ENCODE data around the gene PDZD7.

Gene PDZD7

DNA sequence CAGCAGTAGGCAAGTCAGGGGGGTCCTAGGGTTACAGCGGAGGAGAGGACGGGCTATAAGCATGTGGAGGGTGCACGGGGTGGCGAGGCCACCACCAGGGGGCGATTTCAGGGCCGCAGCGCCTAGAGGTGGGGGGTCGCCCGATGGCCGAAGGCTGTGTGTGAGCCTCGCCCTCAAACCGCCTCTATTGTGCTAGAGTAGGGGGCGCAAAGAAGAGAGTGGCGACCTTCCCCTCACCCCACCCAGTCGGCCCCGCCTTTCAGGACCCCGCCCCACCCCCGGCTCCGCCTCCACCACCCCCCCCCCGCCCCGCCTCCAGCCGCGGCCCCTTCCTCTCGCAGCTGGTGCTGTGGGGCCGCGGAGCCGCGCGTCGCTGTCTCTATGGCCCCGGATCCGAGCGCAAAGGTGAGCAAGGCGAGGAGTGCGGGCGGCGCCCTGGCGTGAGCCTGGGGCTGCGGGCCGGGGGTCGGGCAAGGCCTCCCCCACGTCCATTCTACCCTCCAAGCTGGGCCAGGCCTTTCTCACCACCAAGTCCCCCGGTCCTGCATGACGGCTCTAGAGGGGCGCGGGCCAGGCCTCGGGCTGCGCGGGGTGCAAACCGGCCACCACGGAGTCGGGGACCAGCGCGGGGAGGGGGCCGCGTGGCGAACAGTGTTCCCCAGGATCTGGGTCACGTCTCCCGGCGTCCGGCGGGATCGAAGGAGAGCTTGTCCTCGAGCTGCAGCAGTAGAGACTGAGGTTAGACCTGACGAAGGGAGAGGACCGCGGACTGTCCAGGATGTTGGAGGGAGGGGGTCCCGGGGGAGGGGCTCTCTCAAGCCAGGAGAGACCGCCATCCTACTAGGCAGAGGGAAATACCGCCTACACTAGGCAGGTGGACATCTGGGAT lies 61.5 kb downstream of the PDZD7 start, which contains the start of gene SEMA4G:
TSS of gene SEMA4G (plus strand) at position 318 of the 889 bp plus-strand sequence. CDS start 3,409 bp downstream, outside the sequence.
- Histone ChIP-seq H3K18ac (ENCODE audit: low read length) (no peak within 1 kb of the TSS), H2AK5ac (ENCODE audit: low read length) (no peak within 1 kb of the TSS), H4K8ac (ENCODE audit: low read depth, low read length) (no peak within 1 kb of the TSS), H3K27ac (ENCODE audit: low read depth, low read length) (no peak within 1 kb of the TSS), H3K9ac (ENCODE audit: low read length) (peak within 1 kb of the TSS; percentile 82), H3K23ac (ENCODE audit: low read length) (peak within 1 kb of the TSS; percentile 19), H3K36me3 (ENCODE audit: control insufficient read depth, insufficient read depth, low read length) (no peaks in the 10 kb centered on the region), H2BK15ac (replicated peaks; ENCODE audit: low read depth) (no peak within 1 kb of the TSS), H3K79me1 (ENCODE audit: low read length) (no peaks in the 10 kb centered on the region), H3K4ac (ENCODE audit: low read depth, low read length) (no peak within 1 kb of the TSS), H3K4me3 (ENCODE audit: low read length) (peak within 1 kb of the TSS; percentile 58), H2BK5ac (ENCODE audit: low read length) (no peak within 1 kb of the TSS), H3K79me2 (ENCODE audit: control insufficient read depth, insufficient read depth, low read length) (no peaks in the 10 kb centered on the region), H4K5ac (ENCODE audit: low read length) (no peak within 1 kb of the TSS), H2BK120ac (ENCODE audit: low read depth, low read length) (no peak within 1 kb of the TSS), H3K56ac (ENCODE audit: low read length) (peak within 1 kb of the TSS; percentile 84), H3K4me2 (ENCODE audit: low read length) (peak within 1 kb of the TSS; percentile 74), H3K27me3 (ENCODE audit: insufficient read depth, low read length, poor library complexity) (no peaks in the 10 kb centered on the region), H3K4me1 (ENCODE audit: control insufficient read depth, low read depth, low read length) (peaks cover 9% of the 10 kb centered on the region)
- no CpG with 5 or more reads among the region's 70 CpGs for WGBS (ENCODE audit: extremely low coverage, insufficient coverage, low lambda C conversion rate)
- peak; percentile 68 for DNase-seq

- H3K9ac ChIP-seq (ENCODE audit: low read length): peak overlapping the region; percentile 49
- H3K4me1 ChIP-seq (ENCODE audit: control insufficient read depth, low read depth, low read length): peaks cover 9% of the 10 kb centered on the region
- no peaks in the 10 kb centered on the region for H3K27me3 ChIP-seq (ENCODE audit: insufficient read depth, low read length, poor library complexity)
- no peaks in the 10 kb centered on the region for H3K79me2 ChIP-seq (ENCODE audit: control insufficient read depth, insufficient read depth, low read length)
- H4K8ac ChIP-seq (ENCODE audit: low read depth, low read length): no peak overlapping the region
- H3K18ac ChIP-seq (ENCODE audit: low read length): no peak overlapping the region
- H3K79me1 ChIP-seq (ENCODE audit: low read length): no peaks in the 10 kb centered on the region
- no peak for DNase-seq
- H3K27ac ChIP-seq (ENCODE audit: low read depth, low read length): no peak overlapping the region
- no peak overlapping the region for H4K5ac ChIP-seq (ENCODE audit: low read length)
- H3K56ac ChIP-seq (ENCODE audit: low read length): peak overlapping the region; percentile 78
- WGBS (ENCODE audit: extremely low coverage, insufficient coverage, low lambda C conversion rate): no CpG with 5 or more reads among the region's 9 CpGs
- H3K4me3 ChIP-seq (ENCODE audit: low read length): no peak overlapping the region
- H2BK15ac ChIP-seq (replicated peaks; ENCODE audit: low read depth): no peak overlapping the region
- H3K4me2 ChIP-seq (ENCODE audit: low read length): peak overlapping the region; percentile 52
- H3K36me3 ChIP-seq (ENCODE audit: control insufficient read depth, insufficient read depth, low read length): peaks cover 1% of the 10 kb centered on the region
- no peak overlapping the region for H2AK5ac ChIP-seq (ENCODE audit: low read length)
- no peak overlapping the region for H3K4ac ChIP-seq (ENCODE audit: low read depth, low read length)
- H2BK120ac ChIP-seq (ENCODE audit: low read depth, low read length): no peak overlapping the region
- H3K23ac ChIP-seq (ENCODE audit: low read length): peak overlapping the region; percentile 19
- no peak overlapping the region for H2BK5ac ChIP-seq (ENCODE audit: low read length)
Measured at GRCh38 chr10:100968863-100969186, 62.1 kb downstream of the PDZD7 start.

DNA sequence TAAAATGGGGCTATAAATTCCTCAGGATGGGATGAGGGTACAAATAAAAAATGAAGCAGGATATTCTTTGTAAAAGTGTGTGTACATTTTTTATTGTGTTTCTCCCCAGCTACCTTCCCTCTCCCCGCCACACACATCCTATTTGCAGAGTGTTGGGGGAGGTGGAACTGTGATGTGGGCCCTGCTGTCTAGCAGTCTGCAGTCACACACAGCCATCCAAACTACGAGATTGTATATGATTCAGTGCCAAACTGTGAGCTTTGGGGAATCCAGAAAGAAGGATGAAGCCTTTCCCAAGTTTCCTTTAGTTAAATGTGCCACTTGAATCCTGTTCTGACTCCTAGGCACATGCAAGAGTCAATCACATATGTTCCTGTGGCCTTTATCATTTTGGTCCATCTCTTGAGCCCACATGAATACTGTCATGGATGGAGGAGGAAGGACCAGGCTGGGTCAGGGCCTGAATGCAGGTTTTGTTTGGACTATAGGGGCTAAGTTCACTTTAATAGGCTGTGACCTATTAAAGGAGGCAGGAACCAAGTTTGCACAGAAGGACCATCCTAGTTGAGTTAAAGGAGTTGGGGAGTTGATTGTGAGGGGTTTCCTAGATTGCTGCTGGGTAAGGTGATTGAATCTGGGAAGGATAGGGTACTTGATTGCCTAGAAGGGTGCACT lies 62.7 kb downstream of the PDZD7 start:
- H4K8ac ChIP-seq (ENCODE audit: low read depth, low read length): no peak overlapping the region
- peaks cover 1% of the 10 kb centered on the region for H3K36me3 ChIP-seq (ENCODE audit: control insufficient read depth, insufficient read depth, low read length)
- H2BK5ac ChIP-seq (ENCODE audit: low read length): no peak overlapping the region
- H3K27ac ChIP-seq (ENCODE audit: low read depth, low read length): no peak overlapping the region
- no peak overlapping the region for H2AK5ac ChIP-seq (ENCODE audit: low read length)
- no peak overlapping the region for H3K18ac ChIP-seq (ENCODE audit: low read length)
- H3K4ac ChIP-seq (ENCODE audit: low read depth, low read length): no peak overlapping the region
- WGBS (ENCODE audit: extremely low coverage, insufficient coverage, low lambda C conversion rate): no CpG with 5 or more reads among the region's 2 CpGs
- no peaks in the 10 kb centered on the region for H3K27me3 ChIP-seq (ENCODE audit: insufficient read depth, low read length, poor library complexity)
- no peak overlapping the region for H3K23ac ChIP-seq (ENCODE audit: low read length)
- H3K79me1 ChIP-seq (ENCODE audit: low read length): no peaks in the 10 kb centered on the region
- no peak overlapping the region for H3K4me2 ChIP-seq (ENCODE audit: low read length)
- H4K5ac ChIP-seq (ENCODE audit: low read length): no peak overlapping the region
- no peak for DNase-seq
- no peak overlapping the region for H3K56ac ChIP-seq (ENCODE audit: low read length)
- H3K4me3 ChIP-seq (ENCODE audit: low read length): no peak overlapping the region
- no peak overlapping the region for H2BK120ac ChIP-seq (ENCODE audit: low read depth, low read length)
- H3K4me1 ChIP-seq (ENCODE audit: control insufficient read depth, low read depth, low read length): peaks cover 9% of the 10 kb centered on the region
- no peaks in the 10 kb centered on the region for H3K79me2 ChIP-seq (ENCODE audit: control insufficient read depth, insufficient read depth, low read length)
- no peak overlapping the region for H3K9ac ChIP-seq (ENCODE audit: low read length)
- H2BK15ac ChIP-seq (replicated peaks; ENCODE audit: low read depth): no peak overlapping the region

- Histone ChIP-seq H3K27me3 (ENCODE audit: insufficient read depth, low read length, poor library complexity) (no peaks in the 10 kb centered on the region), H4K8ac (ENCODE audit: low read depth, low read length) (no peak overlapping the region), H3K4me1 (ENCODE audit: control insufficient read depth, low read depth, low read length) (peaks cover 9% of the 10 kb centered on the region), H3K79me1 (ENCODE audit: low read length) (no peaks in the 10 kb centered on the region), H3K36me3 (ENCODE audit: control insufficient read depth, insufficient read depth, low read length) (peaks cover 1% of the 10 kb centered on the region), H3K56ac (ENCODE audit: low read length) (no peak overlapping the region), H2BK15ac (replicated peaks; ENCODE audit: low read depth) (no peak overlapping the region), H2AK5ac (ENCODE audit: low read length) (no peak overlapping the region), H3K27ac (ENCODE audit: low read depth, low read length) (no peak overlapping the region), H3K18ac (ENCODE audit: low read length) (no peak overlapping the region), H4K5ac (ENCODE audit: low read length) (no peak overlapping the region), H2BK120ac (ENCODE audit: low read depth, low read length) (no peak overlapping the region), H3K4ac (ENCODE audit: low read depth, low read length) (no peak overlapping the region), H3K9ac (ENCODE audit: low read length) (no peak overlapping the region), H3K79me2 (ENCODE audit: control insufficient read depth, insufficient read depth, low read length) (no peaks in the 10 kb centered on the region), H3K4me3 (ENCODE audit: low read length) (no peak overlapping the region), H2BK5ac (ENCODE audit: low read length) (no peak overlapping the region), H3K23ac (ENCODE audit: low read length) (no peak overlapping the region), H3K4me2 (ENCODE audit: low read length) (no peak overlapping the region)
- DNase-seq: no peak
- WGBS (ENCODE audit: extremely low coverage, insufficient coverage, low lambda C conversion rate): no CpG with 5 or more reads among the region's 2 CpGs
Measured at GRCh38 chr10:100967332-100967731, 63.6 kb downstream of the PDZD7 start.

DNA sequence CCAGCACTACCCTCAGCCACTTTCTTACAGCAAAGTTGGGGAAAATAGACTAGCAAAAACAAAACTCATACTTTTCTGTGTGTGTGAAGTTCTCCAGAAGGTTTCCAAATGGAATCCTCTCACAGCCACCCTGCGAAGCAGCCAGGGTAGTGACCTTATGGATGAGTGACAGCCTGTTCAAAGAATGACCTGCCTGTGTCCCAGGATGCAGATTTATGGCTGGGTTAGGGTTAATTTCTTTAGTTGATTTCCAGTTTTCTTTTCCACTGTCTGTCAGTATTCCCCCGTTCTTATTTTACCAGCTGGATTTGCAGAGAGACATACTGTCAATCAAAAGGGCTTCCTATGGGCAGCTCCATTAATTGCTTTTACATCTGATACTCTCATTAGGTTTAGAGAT lies 64.0 kb downstream of the PDZD7 start:
- Histone ChIP-seq H4K5ac (ENCODE audit: low read length) (no peak overlapping the region), H3K56ac (ENCODE audit: low read length) (no peak overlapping the region), H2BK120ac (ENCODE audit: low read depth, low read length) (no peak overlapping the region), H3K27me3 (ENCODE audit: insufficient read depth, low read length, poor library complexity) (no peaks in the 10 kb centered on the region), H3K18ac (ENCODE audit: low read length) (no peak overlapping the region), H4K8ac (ENCODE audit: low read depth, low read length) (no peak overlapping the region), H2BK15ac (replicated peaks; ENCODE audit: low read depth) (no peak overlapping the region), H3K23ac (ENCODE audit: low read length) (no peak overlapping the region), H3K79me1 (ENCODE audit: low read length) (no peaks in the 10 kb centered on the region), H3K4me3 (ENCODE audit: low read length) (no peak overlapping the region), H3K4me2 (ENCODE audit: low read length) (no peak overlapping the region), H3K36me3 (ENCODE audit: control insufficient read depth, insufficient read depth, low read length) (peaks cover 1% of the 10 kb centered on the region), H3K4me1 (ENCODE audit: control insufficient read depth, low read depth, low read length) (peaks cover 9% of the 10 kb centered on the region), H3K9ac (ENCODE audit: low read length) (no peak overlapping the region), H2BK5ac (ENCODE audit: low read length) (no peak overlapping the region), H3K79me2 (ENCODE audit: control insufficient read depth, insufficient read depth, low read length) (no peaks in the 10 kb centered on the region), H3K27ac (ENCODE audit: low read depth, low read length) (no peak overlapping the region), H3K4ac (ENCODE audit: low read depth, low read length) (no peak overlapping the region), H2AK5ac (ENCODE audit: low read length) (no peak overlapping the region)
- DNase-seq: no peak
- no CpG with 5 or more reads among the region's 2 CpGs for WGBS (ENCODE audit: extremely low coverage, insufficient coverage, low lambda C conversion rate)
